Measurements from ENCODE around the gene NUDT3. TPM values are rescaled to one million over a fixed set of nuclear protein-coding genes. Genes with fewer than 3 reads are reported as not detected.

The NUDT3 gene
- total RNA-seq, 1 donor from 2014 or later = 33.3 TPM

- no peaks in the 10 kb centered on the region for H3K27me3 Mint-ChIP-seq (ENCODE audit: low read depth)
- H3K4me1 Mint-ChIP-seq = peaks cover 23% of the 10 kb centered on the region
- TF ChIP-seq CTCF (IDR thresholded peaks at IDR 0.05; ENCODE audit: unreplicated experiment) = no peak
- H3K27ac Mint-ChIP-seq = peak overlapping the region; percentile 14
- H3K36me3 Mint-ChIP-seq = no peaks in the 10 kb centered on the region
- H3K9me3 Mint-ChIP-seq = no peaks in the 10 kb centered on the region
- no peak overlapping the region for H3K4me3 Mint-ChIP-seq
- no peak for DNase-seq (ENCODE audit: low spot score in 2 of 2, unreplicated experiment in 2 of 2)
Observed at GRCh38 chr6:34362909-34363680, 29.4 kb downstream of the NUDT3 start.

- H3K27ac Mint-ChIP-seq = no peak overlapping the region
- H3K27me3 Mint-ChIP-seq (ENCODE audit: low read depth) = no peaks in the 10 kb centered on the region
- no peaks in the 10 kb centered on the region for H3K36me3 Mint-ChIP-seq
- no peak overlapping the region for H3K4me3 Mint-ChIP-seq
- no peak for DNase-seq (ENCODE audit: low spot score in 2 of 2, unreplicated experiment in 2 of 2)
- no peak for TF ChIP-seq CTCF (IDR thresholded peaks at IDR 0.05; ENCODE audit: unreplicated experiment)
- no peaks in the 10 kb centered on the region for H3K9me3 Mint-ChIP-seq
- H3K4me1 Mint-ChIP-seq = peaks cover 26% of the 10 kb centered on the region
Observed at GRCh38 chr6:34362176-34362575, 30.3 kb downstream of the NUDT3 start.

- DNase-seq (ENCODE audit: low spot score in 2 of 2, unreplicated experiment in 2 of 2) = no peak
- no peak for TF ChIP-seq CTCF (IDR thresholded peaks at IDR 0.05; ENCODE audit: unreplicated experiment)
- Mint-ChIP-seq H3K27me3 (ENCODE audit: low read depth) (no peaks in the 10 kb centered on the region), H3K27ac (peak overlapping the region; percentile 31), H3K36me3 (no peaks in the 10 kb centered on the region), H3K4me3 (no peak overlapping the region), H3K4me1 (peaks cover 28% of the 10 kb centered on the region), H3K9me3 (no peaks in the 10 kb centered on the region)
Observed at GRCh38 chr6:34360556-34360955, 31.9 kb downstream of the NUDT3 start.

GRCh38 chr6:34359418-34360158, 32.9 kb downstream of the NUDT3 start:
- Mint-ChIP-seq H3K4me1 (peaks cover 28% of the 10 kb centered on the region), H3K4me3 (no peak overlapping the region), H3K36me3 (no peaks in the 10 kb centered on the region), H3K9me3 (no peaks in the 10 kb centered on the region), H3K27ac (peak overlapping the region; percentile 88), H3K27me3 (ENCODE audit: low read depth) (no peaks in the 10 kb centered on the region)
- no peak for TF ChIP-seq CTCF (IDR thresholded peaks at IDR 0.05; ENCODE audit: unreplicated experiment)
- DNase-seq (ENCODE audit: low spot score in 2 of 2, unreplicated experiment in 2 of 2) = no peak

GRCh38 chr6:34358389-34358905, 34.0 kb downstream of the NUDT3 start:
- Mint-ChIP-seq H3K27me3 (ENCODE audit: low read depth) (no peaks in the 10 kb centered on the region), H3K27ac (peak overlapping the region; percentile 84), H3K9me3 (no peaks in the 10 kb centered on the region), H3K4me3 (no peak overlapping the region), H3K4me1 (peaks cover 28% of the 10 kb centered on the region), H3K36me3 (no peaks in the 10 kb centered on the region)
- peak in 1 of 2 experiments; percentile 41 for DNase-seq (ENCODE audit: low spot score in 2 of 2, unreplicated experiment in 2 of 2)
- no peak for TF ChIP-seq CTCF (IDR thresholded peaks at IDR 0.05; ENCODE audit: unreplicated experiment)

All from mesothelial cell of epicardium (in vitro differentiated cells).